SK-N-SH (cell line): ENCODE measurements around the gene NPEPL1. TPM values are rescaled to one million over a fixed set of nuclear protein-coding genes. Genes with fewer than 3 reads are reported as not detected.

Experiments used
- CTCF ChIA-PET: fragments of 300-600, 350-600 bp; formaldehyde crosslinking; extraction: SDS; loops from one replicate; lab custom pipeline; 2021; lab: Yijun Ruan, JAX
- POLR2A ChIA-PET: fragments of 350-600 bp; sonication (Branson Sonifier 250); formaldehyde crosslinking; extraction: SDS; loops from one replicate; lab custom pipeline; 2020; ENCODE audit warnings: antibody characterized with exemption, inconsistent platforms; lab: Yijun Ruan, JAX
- DNase-seq: peaks from one replicate; pipeline ENCODE4 v3.0.0; 2012
- H2AFZ ChIP-seq: fragments of 200-600 bp; sonication (generic); 2 replicates; pipeline ENCODE4 v1.8.1; 2016; ENCODE audit warnings: antibody characterized with exemption, mild to moderate bottlenecking, low read depth
- H3F3A ChIP-seq: fragments of 200-600 bp; sonication (generic); replicated peaks from 2 replicates; pipeline ENCODE3; 2016; ENCODE audit warnings: antibody characterized with exemption, mild to moderate bottlenecking; ENCODE audit not compliant: insufficient read depth
- H3K27ac ChIP-seq, 2 experiments: fragments of 200-500 bp in 1 of 2; fragments of 200-600 bp in 1 of 2; sonication (Bioruptor generic) in 1 of 2; sonication (generic), shearing (Covaris generic) in 1 of 2; 2 replicates each; pipeline versions ENCODE4 v1.5.1 to v1.6.1; 2014 to 2016; ENCODE audit warnings: low read depth in 2 of 2, inconsistent platforms in 1 of 2, low read length in 1 of 2, mild to moderate bottlenecking in 1 of 2, mixed read lengths in 1 of 2
- H3K27me3 ChIP-seq: fragments of 200-600 bp; sonication (generic), shearing (Covaris generic); 2 replicates; pipeline ENCODE4 v1.6.1; 2016; ENCODE audit warnings: mixed run types; ENCODE audit not compliant: insufficient read depth
- H3K36me3 ChIP-seq, 2 experiments: fragments of 200-500 bp in 1 of 2; fragments of 200-600 bp in 1 of 2; sonication (Bioruptor generic) in 1 of 2; sonication (generic) in 1 of 2; replicated peaks in 1 of 2; 2 replicates each; pipeline versions ENCODE3 to v1.5.1; 2014 to 2016; ENCODE audit warnings: low read length in 1 of 2, mild to moderate bottlenecking in 1 of 2; ENCODE audit not compliant: insufficient read depth in 2 of 2, control insufficient read depth in 1 of 2
- H3K4me1 ChIP-seq, 2 experiments: fragments of 200-500 bp in 1 of 2; fragments of 200-600 bp in 1 of 2; sonication (Bioruptor generic) in 1 of 2; sonication (generic), shearing (Covaris generic) in 1 of 2; 2 replicates each; pipeline versions ENCODE4 v1.5.1 to v1.6.1; 2014 to 2016; ENCODE audit warnings: low read depth in 1 of 2, low read length in 1 of 2, mixed run types in 1 of 2; ENCODE audit not compliant: insufficient read depth in 2 of 2, control insufficient read depth in 1 of 2
- H3K4me2 ChIP-seq: fragments of 200-600 bp; sonication (generic), shearing (Covaris generic); 2 replicates; pipeline ENCODE4 v1.6.1; 2017; ENCODE audit warnings: mixed run types
- H3K4me3 ChIP-seq, 2 experiments: fragments of 200-500 bp in 1 of 2; fragments of 200-600 bp in 1 of 2; sonication (Bioruptor generic) in 1 of 2; sonication (generic), shearing (Covaris generic) in 1 of 2; 2 replicates each; pipeline versions ENCODE4 v1.5.1 to v1.8.1; 2014 to 2016; ENCODE audit warnings: low read depth in 2 of 2, inconsistent platforms in 1 of 2, low read length in 1 of 2, mild to moderate bottlenecking in 1 of 2, mixed read lengths in 1 of 2, moderate library complexity in 1 of 2
- H3K79me2 ChIP-seq: fragments of 200-600 bp; sonication (generic); 2 replicates; pipeline ENCODE4 v1.8.1; 2017; ENCODE audit warnings: mild to moderate bottlenecking; ENCODE audit not compliant: insufficient read depth
- H3K9ac ChIP-seq: fragments of 200-600 bp; sonication (generic); 2 replicates; pipeline ENCODE4 v1.6.1; 2017; ENCODE audit warnings: mixed run types
- H3K9me2 ChIP-seq: fragments of 200-600 bp; sonication (generic); 2 replicates; pipeline ENCODE4 v1.6.1; 2017; ENCODE audit warnings: mixed run types
- H3K9me3 ChIP-seq: fragments of 200-600 bp; sonication (generic); 2 replicates; pipeline ENCODE4 v1.6.1; 2017; ENCODE audit warnings: mixed run types, mild to moderate bottlenecking, moderate library complexity
- H4K20me1 ChIP-seq: fragments of 200-600 bp; sonication (generic); 2 replicates; pipeline ENCODE4 v1.6.1; 2017; ENCODE audit warnings: mild to moderate bottlenecking, mixed run types; ENCODE audit not compliant: insufficient read depth
- MEF2A ChIP-seq: IDR thresholded peaks from 2 replicates; pipeline ENCODE4 v1.4.0; 2012; ENCODE audit warnings: low read depth, borderline replicate concordance
- MXI1 ChIP-seq: IDR thresholded peaks from 2 replicates; pipeline ENCODE4 v1.6.1; 2012; ENCODE audit warnings: mild to moderate bottlenecking, low read depth, low read length, improper control_type of control experiment
- NRF1 ChIP-seq: IDR thresholded peaks from 2 replicates; pipeline ENCODE4 v1.6.1; 2012; ENCODE audit warnings: low read depth, mild to moderate bottlenecking, low read length
- PBX3 ChIP-seq: IDR thresholded peaks from 2 replicates; pipeline ENCODE4; 2012
- RAD21 ChIP-seq: IDR thresholded peaks from 2 replicates; pipeline ENCODE4 v1.6.1; 2012; ENCODE audit warnings: mild to moderate bottlenecking, low read length
- RXRA ChIP-seq: IDR thresholded peaks from 2 replicates; pipeline ENCODE4 v1.4.0; 2012; ENCODE audit warnings: low read depth, mild to moderate bottlenecking, borderline replicate concordance
- USF2 ChIP-seq: fragments of 150-350 bp; IDR thresholded peaks from 2 replicates; pipeline ENCODE4 v1.6.1; 2017; ENCODE audit warnings: antibody characterized with exemption, low read length, low read depth, borderline replicate concordance
- YY1 ChIP-seq: IDR thresholded peaks from 2 replicates; pipeline ENCODE4 v1.4.0; 2012; ENCODE audit warnings: low read depth, mild to moderate bottlenecking
- WGBS: methylation state at CpG from one replicate; pipeline ENCODE4 v1.1.6; 2017; ENCODE audit warnings: low lambda C conversion rate; 5-methylcytosine and 5-hydroxymethylcytosine counted together
- polyA plus RNA-seq, 3 experiments: library from polyadenylated mRNA; depleted of rRNA; stranded (reverse); fragments of >200 nt; gene quantifications; 2 replicates each; pipeline ENCODE4 v1.2.3, GENCODE V29; 2012
- TF ChIP-seq, protein P1 (sequence below): fragments of 150-350 bp; IDR thresholded peaks from 2 replicates; pipeline ENCODE4 v1.6.1; 2016; ENCODE audit warnings: mild to moderate bottlenecking, low read depth, low read length

Gene NPEPL1
- polyA plus RNA-seq, 1 of the 3 experiments (the other 2 are of a cell fraction), result 2.8 TPM

DNA sequence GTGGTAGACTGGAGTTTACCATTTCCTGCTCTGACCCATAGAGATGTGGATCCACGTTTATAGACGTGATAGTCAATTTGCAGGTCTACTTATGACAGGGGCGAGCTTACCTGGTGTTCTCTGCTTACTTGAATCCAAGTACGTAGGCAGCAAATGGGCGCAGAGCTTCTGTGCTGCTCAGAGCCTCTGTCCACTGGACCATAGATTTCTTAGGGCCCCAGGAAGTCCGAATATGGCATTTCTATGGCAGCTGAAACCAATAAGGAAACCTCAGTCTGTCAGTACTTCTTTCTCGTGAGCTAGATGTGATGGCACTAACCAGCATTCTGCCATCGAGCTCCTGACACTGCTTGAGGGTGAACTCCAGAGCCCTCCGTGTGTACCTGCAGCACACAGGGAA lies 19.5 kb upstream of the NPEPL1 start:
- CTCF ChIA-PET, result interaction anchor here (1.3 kb wide), 1 partner anchor 179 kb away, joined by 3 read pairs; the partner anchor contains the start of gene GNAS
- H3K36me3 ChIP-seq, result peaks cover 67 to 79% of the 10 kb centered on the region in 2 experiments

DNA sequence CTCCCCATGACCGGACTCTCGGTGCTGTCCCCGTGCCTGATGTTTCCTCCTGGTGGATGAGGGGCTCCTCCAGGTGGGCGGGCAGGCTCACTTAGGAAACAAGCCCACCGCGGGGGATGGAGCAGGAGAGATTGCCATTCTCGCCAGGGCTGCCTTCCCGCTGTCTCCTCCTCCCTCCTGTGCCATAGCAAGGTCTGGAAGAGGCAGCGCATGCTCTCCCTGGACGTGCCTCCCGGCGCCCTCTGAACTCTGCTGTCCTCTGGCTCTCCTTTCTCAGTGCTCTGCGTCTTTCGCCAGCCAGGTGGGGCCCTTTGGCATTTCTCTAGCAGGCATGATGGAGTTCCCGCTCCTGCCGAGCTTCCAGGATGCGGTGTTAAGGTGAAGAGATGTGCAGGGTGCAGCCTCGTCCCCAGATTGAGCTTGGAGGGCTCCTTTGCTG lies 17.4 kb upstream of the NPEPL1 start:
- no peak overlapping the region for H3K9ac ChIP-seq
- no peaks in the 10 kb centered on the region for H3K9me3 ChIP-seq
- H2AFZ ChIP-seq, result no peak overlapping the region
- WGBS, result 98% methylated on average over 18 of the region's 18 CpGs
- H3K79me2 ChIP-seq, result peaks cover 11% of the 10 kb centered on the region; the same call in 1 of the 2 replicates
- H4K20me1 ChIP-seq, result no peaks in the 10 kb centered on the region
- H3K4me2 ChIP-seq, result no peak overlapping the region
- no peak for DNase-seq
- ChIA-PET CTCF (no interaction called here), POLR2A (no interaction called here)
- no peaks in the 10 kb centered on the region for H3K9me2 ChIP-seq
- no peaks in the 10 kb centered on the region for H3K27me3 ChIP-seq
- H3K36me3 ChIP-seq, result peaks cover 68 to 78% of the 10 kb centered on the region in 2 experiments
- TF ChIP-seq USF2, result no peak
- TF ChIP-seq MEF2A, result no peak
- no peak for TF ChIP-seq RXRA
- TF ChIP-seq PBX3, result no peak
- no peak for TF ChIP-seq NRF1
- H3K27ac ChIP-seq, result no peak overlapping the region
- no peaks in the 10 kb centered on the region for H3F3A ChIP-seq
- H3K4me3 ChIP-seq, result no peak overlapping the region
- peaks cover 0 to 4% of the 10 kb centered on the region in 2 experiments; a peak in 1 of 4 replicates for H3K4me1 ChIP-seq

More for the DNA sequence above, 19.5 kb upstream of the NPEPL1 start:
- WGBS, result 91% methylated on average over 9 of the region's 9 CpGs
- no peaks in the 10 kb centered on the region for H3K9me3 ChIP-seq
- H4K20me1 ChIP-seq, result no peaks in the 10 kb centered on the region
- peaks cover 4 to 8% of the 10 kb centered on the region in 2 experiments; a peak in 1 of 4 replicates for H3K4me1 ChIP-seq
- H2AFZ ChIP-seq, result no peak overlapping the region
- H3K27me3 ChIP-seq, result no peaks in the 10 kb centered on the region
- peaks cover 19% of the 10 kb centered on the region; the same call in 1 of the 2 replicates for H3K79me2 ChIP-seq
- H3K27ac ChIP-seq, result no peak overlapping the region; a peak in 1 of 4 replicates
- no peak for DNase-seq
- POLR2A ChIA-PET, result no interaction called here
- no peak overlapping the region for H3K4me2 ChIP-seq
- no peaks in the 10 kb centered on the region for H3F3A ChIP-seq
- no peak overlapping the region for H3K9ac ChIP-seq
- H3K4me3 ChIP-seq, result no peak overlapping the region
- TF ChIP-seq MXI1, result no peak
- TF ChIP-seq, all 33 proteins: peak for 0
- H3K9me2 ChIP-seq, result no peaks in the 10 kb centered on the region

- Histone ChIP-seq H3K4me3 (no peak overlapping the region), H3K27me3 (no peaks in the 10 kb centered on the region), H3K4me2 (no peak overlapping the region), H2AFZ (no peak overlapping the region), H3K36me3 (peaks cover 66 to 78% of the 10 kb centered on the region in 2 experiments), H3K9me3 (no peaks in the 10 kb centered on the region), H3F3A (no peaks in the 10 kb centered on the region), H3K79me2 (peaks cover 11% of the 10 kb centered on the region; the same call in 1 of the 2 replicates), H4K20me1 (no peaks in the 10 kb centered on the region), H3K27ac (no peak overlapping the region), H3K9ac (no peak overlapping the region), H3K9me2 (no peaks in the 10 kb centered on the region), H3K4me1 (peaks cover 0 to 4% of the 10 kb centered on the region in 2 experiments; a peak in 1 of 4 replicates)
- ChIA-PET POLR2A (no interaction called here), CTCF (no interaction called here)
- TF ChIP-seq, protein P1, sequence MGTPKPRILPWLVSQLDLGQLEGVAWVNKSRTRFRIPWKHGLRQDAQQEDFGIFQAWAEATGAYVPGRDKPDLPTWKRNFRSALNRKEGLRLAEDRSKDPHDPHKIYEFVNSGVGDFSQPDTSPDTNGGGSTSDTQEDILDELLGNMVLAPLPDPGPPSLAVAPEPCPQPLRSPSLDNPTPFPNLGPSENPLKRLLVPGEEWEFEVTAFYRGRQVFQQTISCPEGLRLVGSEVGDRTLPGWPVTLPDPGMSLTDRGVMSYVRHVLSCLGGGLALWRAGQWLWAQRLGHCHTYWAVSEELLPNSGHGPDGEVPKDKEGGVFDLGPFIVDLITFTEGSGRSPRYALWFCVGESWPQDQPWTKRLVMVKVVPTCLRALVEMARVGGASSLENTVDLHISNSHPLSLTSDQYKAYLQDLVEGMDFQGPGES, result no peak
- TF ChIP-seq RAD21, result no peak
- no peak for TF ChIP-seq YY1
- 94% methylated on average over 17 of the region's 17 CpGs for WGBS
- DNase-seq, result no peak
Observed at GRCh38 chr20:58675641-58676040, 17.0 kb upstream of the NPEPL1 start.
